GM12875 (cell line): ENCODE measurements around the gene LIMK2.

Experiments
- H3K4me3 ChIP-seq: one replicate; pipeline ENCODE4 v1.5.1; 2011; ENCODE audit warnings: low read depth, low read length, control low read depth
- TF ChIP-seq, protein P1 (sequence below): IDR thresholded peaks from 2 replicates; pipeline ENCODE4 v1.5.1; 2011; ENCODE audit warnings: low read depth, mild to moderate bottlenecking, control low read depth, inconsistent platforms, low read length, moderate library complexity, borderline replicate concordance; ENCODE audit not compliant: insufficient read depth

LIMK2 gene

DNA sequence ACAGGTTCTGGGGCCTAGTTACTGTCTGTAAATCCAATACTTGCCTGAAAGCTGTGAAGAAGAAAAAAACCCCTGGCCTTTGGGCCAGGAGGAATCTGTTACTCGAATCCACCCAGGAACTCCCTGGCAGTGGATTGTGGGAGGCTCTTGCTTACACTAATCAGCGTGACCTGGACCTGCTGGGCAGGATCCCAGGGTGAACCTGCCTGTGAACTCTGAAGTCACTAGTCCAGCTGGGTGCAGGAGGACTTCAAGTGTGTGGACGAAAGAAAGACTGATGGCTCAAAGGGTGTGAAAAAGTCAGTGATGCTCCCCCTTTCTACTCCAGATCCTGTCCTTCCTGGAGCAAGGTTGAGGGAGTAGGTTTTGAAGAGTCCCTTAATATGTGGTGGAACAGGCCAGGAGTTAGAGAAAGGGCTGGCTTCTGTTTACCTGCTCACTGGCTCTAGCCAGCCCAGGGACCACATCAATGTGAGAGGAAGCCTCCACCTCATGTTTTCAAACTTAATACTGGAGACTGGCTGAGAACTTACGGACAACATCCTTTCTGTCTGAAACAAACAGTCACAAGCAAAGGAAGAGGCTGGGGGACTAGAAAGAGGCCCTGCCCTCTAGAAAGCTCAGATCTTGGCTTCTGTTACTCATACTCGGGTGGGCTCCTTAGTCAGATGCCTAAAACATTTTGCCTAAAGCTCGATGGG is 66.7 kb downstream of the LIMK2 start:
- TF ChIP-seq, protein P1, sequence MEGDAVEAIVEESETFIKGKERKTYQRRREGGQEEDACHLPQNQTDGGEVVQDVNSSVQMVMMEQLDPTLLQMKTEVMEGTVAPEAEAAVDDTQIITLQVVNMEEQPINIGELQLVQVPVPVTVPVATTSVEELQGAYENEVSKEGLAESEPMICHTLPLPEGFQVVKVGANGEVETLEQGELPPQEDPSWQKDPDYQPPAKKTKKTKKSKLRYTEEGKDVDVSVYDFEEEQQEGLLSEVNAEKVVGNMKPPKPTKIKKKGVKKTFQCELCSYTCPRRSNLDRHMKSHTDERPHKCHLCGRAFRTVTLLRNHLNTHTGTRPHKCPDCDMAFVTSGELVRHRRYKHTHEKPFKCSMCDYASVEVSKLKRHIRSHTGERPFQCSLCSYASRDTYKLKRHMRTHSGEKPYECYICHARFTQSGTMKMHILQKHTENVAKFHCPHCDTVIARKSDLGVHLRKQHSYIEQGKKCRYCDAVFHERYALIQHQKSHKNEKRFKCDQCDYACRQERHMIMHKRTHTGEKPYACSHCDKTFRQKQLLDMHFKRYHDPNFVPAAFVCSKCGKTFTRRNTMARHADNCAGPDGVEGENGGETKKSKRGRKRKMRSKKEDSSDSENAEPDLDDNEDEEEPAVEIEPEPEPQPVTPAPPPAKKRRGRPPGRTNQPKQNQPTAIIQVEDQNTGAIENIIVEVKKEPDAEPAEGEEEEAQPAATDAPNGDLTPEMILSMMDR, result no peak
- no peak overlapping the region for H3K4me3 ChIP-seq

DNA sequence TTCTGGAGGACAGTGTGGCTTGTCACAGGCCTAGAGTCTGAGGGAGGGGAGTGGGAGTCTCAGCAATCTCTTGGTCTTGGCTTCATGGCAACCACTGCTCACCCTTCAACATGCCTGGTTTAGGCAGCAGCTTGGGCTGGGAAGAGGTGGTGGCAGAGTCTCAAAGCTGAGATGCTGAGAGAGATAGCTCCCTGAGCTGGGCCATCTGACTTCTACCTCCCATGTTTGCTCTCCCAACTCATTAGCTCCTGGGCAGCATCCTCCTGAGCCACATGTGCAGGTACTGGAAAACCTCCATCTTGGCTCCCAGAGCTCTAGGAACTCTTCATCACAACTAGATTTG is 67.2 kb downstream of the LIMK2 start:
- H3K4me3 ChIP-seq, result no peak overlapping the region
- TF ChIP-seq, protein P1, result no peak

DNA sequence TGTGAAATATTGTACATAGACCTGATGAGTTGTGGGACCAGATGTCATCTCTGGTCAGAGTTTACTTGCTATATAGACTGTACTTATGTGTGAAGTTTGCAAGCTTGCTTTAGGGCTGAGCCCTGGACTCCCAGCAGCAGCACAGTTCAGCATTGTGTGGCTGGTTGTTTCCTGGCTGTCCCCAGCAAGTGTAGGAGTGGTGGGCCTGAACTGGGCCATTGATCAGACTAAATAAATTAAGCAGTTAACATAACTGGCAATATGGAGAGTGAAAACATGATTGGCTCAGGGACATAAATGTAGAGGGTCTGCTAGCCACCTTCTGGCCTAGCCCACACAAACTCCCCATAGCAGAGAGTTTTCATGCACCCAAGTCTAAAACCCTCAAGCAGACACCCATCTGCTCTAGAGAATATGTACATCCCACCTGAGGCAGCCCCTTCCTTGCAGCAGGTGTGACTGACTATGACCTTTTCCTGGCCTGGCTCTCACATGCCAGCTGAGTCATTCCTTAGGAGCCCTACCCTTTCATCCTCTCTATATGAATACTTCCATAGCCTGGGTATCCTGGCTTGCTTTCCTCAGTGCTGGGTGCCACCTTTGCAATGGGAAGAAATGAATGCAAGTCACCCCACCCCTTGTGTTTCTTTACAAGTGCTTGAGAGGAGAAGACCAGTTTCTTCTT is 67.9 kb downstream of the LIMK2 start:
- TF ChIP-seq, protein P1, result no peak
- no peak overlapping the region for H3K4me3 ChIP-seq

GRCh38 chr22:31281733-31282132 is 69.6 kb downstream of the LIMK2 start:
- TF ChIP-seq, protein P1, result no peak

GRCh38 chr22:31282748-31283468 is 70.8 kb downstream of the LIMK2 start:
- TF ChIP-seq, protein P1, result no peak
- H3K4me3 ChIP-seq, result no peak overlapping the region

More at GRCh38 chr22:31281733-31282132, 69.6 kb downstream of the LIMK2 start:
- no peak overlapping the region for H3K4me3 ChIP-seq

DNA sequence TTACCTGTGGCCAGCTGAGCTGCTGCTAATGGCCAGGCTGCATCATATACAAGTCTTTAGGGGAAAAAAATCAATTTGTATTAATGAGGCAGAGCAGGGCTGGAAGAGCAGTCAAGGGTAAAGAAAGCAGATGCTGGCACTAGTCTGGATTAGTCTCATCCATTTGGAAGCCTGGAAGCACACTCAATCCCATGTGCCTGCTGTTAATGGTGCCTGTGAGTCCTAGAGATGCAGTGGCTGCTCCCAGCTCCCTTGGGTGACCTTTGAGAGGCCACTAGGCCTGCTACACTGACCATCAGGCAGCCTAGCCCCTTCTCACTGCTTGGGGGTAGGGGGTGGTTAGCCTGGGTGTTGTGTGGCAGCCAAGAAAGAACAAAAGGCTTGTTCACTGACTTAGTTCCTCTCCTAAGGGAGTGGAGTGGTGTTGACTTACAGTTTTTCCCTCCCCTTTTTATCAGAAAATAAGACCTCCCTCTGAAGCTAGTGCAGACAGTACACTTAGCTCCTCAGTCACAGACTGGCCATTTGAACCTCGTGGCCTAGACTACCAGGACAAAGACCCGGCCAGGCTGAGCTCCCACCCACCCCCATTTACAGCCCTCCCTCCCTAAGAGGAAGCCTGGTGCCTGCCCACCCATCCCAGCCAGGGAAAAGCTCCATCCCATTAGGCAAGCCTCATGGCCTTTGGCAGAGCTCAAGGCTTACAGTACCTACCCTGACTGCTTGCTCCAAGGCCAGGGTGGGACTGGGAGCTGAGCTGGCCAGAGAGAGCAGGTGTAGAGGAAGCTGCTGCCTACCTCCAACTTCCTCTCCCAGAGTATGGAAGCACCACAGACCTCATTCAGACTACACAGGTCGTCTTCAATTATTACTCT is 72.4 kb downstream of the LIMK2 start:
- TF ChIP-seq, protein P1, result no peak
- no peak overlapping the region for H3K4me3 ChIP-seq
